GM12878 (cell line): ENCODE data around the gene PPIC.

Experiments used
- ZZZ3 ChIP-seq: IDR thresholded peaks from 2 replicates; pipeline ENCODE4 v1.6.1; 2011; ENCODE audit warnings: low read depth; ENCODE audit not compliant: control insufficient read depth, insufficient read length
- TF ChIP-seq, protein P1 (sequence below), 3 experiments: IDR thresholded peaks in 2 of 3; conservative IDR thresholded peaks in 1 of 3; 2 replicates each; pipeline ENCODE4 v1.5.1; 2011; ENCODE audit warnings: low read depth in 3 of 3, low read length in 3 of 3, mild to moderate bottlenecking in 3 of 3, control low read depth in 2 of 3, moderate library complexity in 2 of 3, inconsistent platforms in 1 of 3, mixed read lengths in 1 of 3; ENCODE audit not compliant: control insufficient read depth in 2 of 3, insufficient read depth in 1 of 3; ENCODE audit errors: extremely low read depth in 1 of 3

- no peak for TF ChIP-seq ZZZ3
- TF ChIP-seq, protein P1, sequence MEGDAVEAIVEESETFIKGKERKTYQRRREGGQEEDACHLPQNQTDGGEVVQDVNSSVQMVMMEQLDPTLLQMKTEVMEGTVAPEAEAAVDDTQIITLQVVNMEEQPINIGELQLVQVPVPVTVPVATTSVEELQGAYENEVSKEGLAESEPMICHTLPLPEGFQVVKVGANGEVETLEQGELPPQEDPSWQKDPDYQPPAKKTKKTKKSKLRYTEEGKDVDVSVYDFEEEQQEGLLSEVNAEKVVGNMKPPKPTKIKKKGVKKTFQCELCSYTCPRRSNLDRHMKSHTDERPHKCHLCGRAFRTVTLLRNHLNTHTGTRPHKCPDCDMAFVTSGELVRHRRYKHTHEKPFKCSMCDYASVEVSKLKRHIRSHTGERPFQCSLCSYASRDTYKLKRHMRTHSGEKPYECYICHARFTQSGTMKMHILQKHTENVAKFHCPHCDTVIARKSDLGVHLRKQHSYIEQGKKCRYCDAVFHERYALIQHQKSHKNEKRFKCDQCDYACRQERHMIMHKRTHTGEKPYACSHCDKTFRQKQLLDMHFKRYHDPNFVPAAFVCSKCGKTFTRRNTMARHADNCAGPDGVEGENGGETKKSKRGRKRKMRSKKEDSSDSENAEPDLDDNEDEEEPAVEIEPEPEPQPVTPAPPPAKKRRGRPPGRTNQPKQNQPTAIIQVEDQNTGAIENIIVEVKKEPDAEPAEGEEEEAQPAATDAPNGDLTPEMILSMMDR (IDR thresholded peaks at IDR 0.05 in 2 of 3, conservative IDR thresholded peaks at IDR 0.05 in 1 of 3; ENCODE audit: control insufficient read depth in 2 of 3, extremely low read depth in 1 of 3, insufficient read depth in 1 of 3, low read depth in 3 of 3, low read length in 3 of 3) = no peak
Measured at GRCh38 chr5:123059455-123059854, 22.9 kb upstream of the PPIC start.
